Tibial nerve (tissue), 4 donors: ENCODE results near the gene IQCM.

Experiments used
- EP300 ChIP-seq, 2 donors: sonication (generic); formaldehyde crosslinking; IDR thresholded peaks; one replicate each; pipeline ENCODE4 v1.6.1; 2017; ENCODE audit warnings: antibody characterized with exemption in 2 of 2, mild to moderate bottlenecking in 1 of 2
- POLR2A ChIP-seq, 2 donors: fragments of 450-650 bp; IDR thresholded peaks; one replicate each; pipeline ENCODE4 v1.6.1; 2017; ENCODE audit warnings: antibody characterized with exemption in 2 of 2, mild to moderate bottlenecking in 2 of 2, moderate library complexity in 2 of 2
- TF ChIP-seq, protein P1 (sequence below), 5 experiments: fragments of 200-600 bp in 3 of 5; fragments of 450-650 bp in 2 of 5; sonication (generic) in 3 of 5; IDR thresholded peaks; one replicate each; pipeline ENCODE4 v1.5.1; 2016 to 2019; ENCODE audit warnings: antibody characterized with exemption in 5 of 5, mild to moderate bottlenecking in 3 of 5, moderate library complexity in 2 of 5

DNA sequence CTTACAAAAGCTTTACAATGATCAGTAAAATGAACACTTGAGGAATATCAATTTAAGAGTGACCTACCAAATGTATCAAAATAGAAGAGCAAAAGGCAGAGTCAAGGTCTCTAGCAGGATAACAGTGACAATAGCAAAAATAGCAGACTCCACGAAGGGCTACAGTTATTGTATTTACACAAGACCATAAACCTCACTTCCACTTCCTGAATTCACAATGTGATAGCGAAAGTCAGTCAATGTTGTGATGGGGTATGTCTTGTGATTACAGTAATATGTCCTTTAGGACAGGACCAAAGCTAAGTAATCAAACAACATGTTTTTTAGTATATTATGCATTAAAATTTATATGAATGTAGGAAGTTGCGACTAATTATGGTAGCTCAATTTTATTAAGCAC, 139.6 kb downstream of the IQCM start:
- TF ChIP-seq, protein P1, sequence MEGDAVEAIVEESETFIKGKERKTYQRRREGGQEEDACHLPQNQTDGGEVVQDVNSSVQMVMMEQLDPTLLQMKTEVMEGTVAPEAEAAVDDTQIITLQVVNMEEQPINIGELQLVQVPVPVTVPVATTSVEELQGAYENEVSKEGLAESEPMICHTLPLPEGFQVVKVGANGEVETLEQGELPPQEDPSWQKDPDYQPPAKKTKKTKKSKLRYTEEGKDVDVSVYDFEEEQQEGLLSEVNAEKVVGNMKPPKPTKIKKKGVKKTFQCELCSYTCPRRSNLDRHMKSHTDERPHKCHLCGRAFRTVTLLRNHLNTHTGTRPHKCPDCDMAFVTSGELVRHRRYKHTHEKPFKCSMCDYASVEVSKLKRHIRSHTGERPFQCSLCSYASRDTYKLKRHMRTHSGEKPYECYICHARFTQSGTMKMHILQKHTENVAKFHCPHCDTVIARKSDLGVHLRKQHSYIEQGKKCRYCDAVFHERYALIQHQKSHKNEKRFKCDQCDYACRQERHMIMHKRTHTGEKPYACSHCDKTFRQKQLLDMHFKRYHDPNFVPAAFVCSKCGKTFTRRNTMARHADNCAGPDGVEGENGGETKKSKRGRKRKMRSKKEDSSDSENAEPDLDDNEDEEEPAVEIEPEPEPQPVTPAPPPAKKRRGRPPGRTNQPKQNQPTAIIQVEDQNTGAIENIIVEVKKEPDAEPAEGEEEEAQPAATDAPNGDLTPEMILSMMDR (IDR thresholded peaks at IDR 0.05), result no peak
- TF ChIP-seq POLR2A (IDR thresholded peaks at IDR 0.05) (no peak), EP300 (IDR thresholded peaks at IDR 0.05) (no peak)
